ENCODE data around the gene PPP2R2C. TPM values are rescaled to one million over a fixed set of nuclear protein-coding genes. Genes with fewer than 3 reads are reported as not detected.

The PPP2R2C gene
- total RNA-seq, 1 donor from 2014 or later, result not detected

GRCh38 chr4:6388713-6389112 is 83.7 kb downstream of the PPP2R2C start:
- Histone ChIP-seq H3K4me3 (ENCODE audit: low read length in 3 of 3) (no peak overlapping the region), H3K9ac (ENCODE audit: low read depth in 1 of 3, low read length in 3 of 3) (no peak overlapping the region), H3K4me1 (ENCODE audit: control insufficient read depth in 3 of 3, insufficient read depth in 3 of 3, low read length in 3 of 3) (no peaks in the 10 kb centered on the region), H3K27me3 (ENCODE audit: control insufficient read depth in 3 of 3, insufficient read depth in 3 of 3, low read length in 3 of 3) (peaks cover 20 to 32% (median 29%) of the 10 kb centered on the region in 3 donors), H3K36me3 (ENCODE audit: control insufficient read depth in 3 of 3, insufficient read depth in 3 of 3, low read length in 3 of 3) (no peaks in the 10 kb centered on the region), H3K9me3 (ENCODE audit: control insufficient read depth in 3 of 3, low read length in 3 of 3) (no peaks in the 10 kb centered on the region), H3K27ac (ENCODE audit: low read depth, low read length) (no peak overlapping the region)

DNA sequence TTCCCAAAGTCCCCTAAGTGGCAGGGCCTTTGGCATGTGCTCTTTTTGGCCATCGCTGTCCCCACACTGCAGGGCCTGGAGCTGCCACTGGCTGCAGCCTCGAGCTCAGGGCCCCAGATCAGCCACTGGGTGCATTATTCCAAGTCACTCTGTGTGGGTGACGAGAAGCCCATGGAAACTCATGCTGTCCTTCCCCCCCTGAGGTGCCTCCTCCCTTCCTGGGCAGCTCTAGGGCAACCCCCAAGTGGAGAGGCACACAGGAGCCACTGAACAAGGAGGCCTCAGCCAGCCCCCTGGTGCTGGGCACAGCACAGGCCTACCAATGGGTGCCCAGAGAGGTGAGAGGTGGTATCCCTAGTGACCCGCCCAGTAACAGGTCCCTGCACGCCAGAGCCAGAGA is 84.5 kb downstream of the PPP2R2C start:
- no peak overlapping the region for H3K4me3 ChIP-seq (ENCODE audit: low read length in 3 of 3)
- no peaks in the 10 kb centered on the region for H3K4me1 ChIP-seq (ENCODE audit: control insufficient read depth in 3 of 3, insufficient read depth in 3 of 3, low read length in 3 of 3)
- H3K27me3 ChIP-seq (ENCODE audit: control insufficient read depth in 3 of 3, insufficient read depth in 3 of 3, low read length in 3 of 3), result peaks cover 28 to 35% (median 29%) of the 10 kb centered on the region in 3 donors
- H3K9me3 ChIP-seq (ENCODE audit: control insufficient read depth in 3 of 3, low read length in 3 of 3), result no peaks in the 10 kb centered on the region
- H3K27ac ChIP-seq (ENCODE audit: low read depth, low read length), result no peak overlapping the region
- H3K9ac ChIP-seq (ENCODE audit: low read depth in 1 of 3, low read length in 3 of 3), result no peak overlapping the region
- H3K36me3 ChIP-seq (ENCODE audit: control insufficient read depth in 3 of 3, insufficient read depth in 3 of 3, low read length in 3 of 3), result no peaks in the 10 kb centered on the region

DNA sequence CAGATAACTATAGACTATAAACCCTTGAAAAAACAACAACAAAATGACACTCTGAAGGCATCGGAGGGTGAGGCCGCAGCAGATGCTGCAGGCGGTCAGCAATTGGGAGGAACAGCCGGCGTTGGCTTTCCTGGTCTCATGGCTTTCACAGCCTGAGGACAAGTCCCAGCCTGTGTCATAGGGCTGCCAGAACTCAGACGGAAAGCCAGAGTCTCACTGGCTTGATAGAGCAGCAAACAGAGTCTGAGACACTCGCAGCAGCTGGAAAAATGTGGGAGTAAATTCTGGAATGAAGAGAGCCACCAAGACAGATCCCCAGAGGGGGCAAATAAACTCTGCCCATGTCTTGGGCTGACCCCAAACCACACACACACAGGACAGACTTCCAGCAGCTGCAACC is 86.3 kb downstream of the PPP2R2C start:
- no peaks in the 10 kb centered on the region for H3K9me3 ChIP-seq (ENCODE audit: control insufficient read depth in 3 of 3, low read length in 3 of 3)
- H3K4me3 ChIP-seq (ENCODE audit: low read length in 3 of 3), result no peak overlapping the region
- H3K9ac ChIP-seq (ENCODE audit: low read depth in 1 of 3, low read length in 3 of 3), result no peak overlapping the region
- H3K27ac ChIP-seq (ENCODE audit: low read depth, low read length), result no peak overlapping the region
- H3K4me1 ChIP-seq (ENCODE audit: control insufficient read depth in 3 of 3, insufficient read depth in 3 of 3, low read length in 3 of 3), result no peaks in the 10 kb centered on the region
- no peaks in the 10 kb centered on the region for H3K36me3 ChIP-seq (ENCODE audit: control insufficient read depth in 3 of 3, insufficient read depth in 3 of 3, low read length in 3 of 3)
- H3K27me3 ChIP-seq (ENCODE audit: control insufficient read depth in 3 of 3, insufficient read depth in 3 of 3, low read length in 3 of 3), result peaks cover 35 to 47% (median 40%) of the 10 kb centered on the region in 3 donors

GRCh38 chr4:6385288-6385687 is 87.1 kb downstream of the PPP2R2C start:
- Histone ChIP-seq H3K27ac (ENCODE audit: low read depth, low read length) (no peak overlapping the region), H3K27me3 (ENCODE audit: control insufficient read depth in 3 of 3, insufficient read depth in 3 of 3, low read length in 3 of 3) (peaks cover 38 to 53% (median 48%) of the 10 kb centered on the region in 3 donors), H3K9me3 (ENCODE audit: control insufficient read depth in 3 of 3, low read length in 3 of 3) (no peaks in the 10 kb centered on the region), H3K4me1 (ENCODE audit: control insufficient read depth in 3 of 3, insufficient read depth in 3 of 3, low read length in 3 of 3) (no peaks in the 10 kb centered on the region), H3K4me3 (ENCODE audit: low read length in 3 of 3) (no peak overlapping the region), H3K9ac (ENCODE audit: low read depth in 1 of 3, low read length in 3 of 3) (no peak overlapping the region), H3K36me3 (ENCODE audit: control insufficient read depth in 3 of 3, insufficient read depth in 3 of 3, low read length in 3 of 3) (no peaks in the 10 kb centered on the region)

GRCh38 chr4:6384541-6384940 is 87.9 kb downstream of the PPP2R2C start:
- Histone ChIP-seq H3K27me3 (ENCODE audit: control insufficient read depth in 3 of 3, insufficient read depth in 3 of 3, low read length in 3 of 3) (peaks cover 39 to 56% (median 49%) of the 10 kb centered on the region in 3 donors), H3K9me3 (ENCODE audit: control insufficient read depth in 3 of 3, low read length in 3 of 3) (no peaks in the 10 kb centered on the region), H3K36me3 (ENCODE audit: control insufficient read depth in 3 of 3, insufficient read depth in 3 of 3, low read length in 3 of 3) (no peaks in the 10 kb centered on the region), H3K9ac (ENCODE audit: low read depth in 1 of 3, low read length in 3 of 3) (no peak overlapping the region), H3K4me1 (ENCODE audit: control insufficient read depth in 3 of 3, insufficient read depth in 3 of 3, low read length in 3 of 3) (no peaks in the 10 kb centered on the region), H3K27ac (ENCODE audit: low read depth, low read length) (no peak overlapping the region), H3K4me3 (ENCODE audit: low read length in 3 of 3) (no peak overlapping the region)

DNA sequence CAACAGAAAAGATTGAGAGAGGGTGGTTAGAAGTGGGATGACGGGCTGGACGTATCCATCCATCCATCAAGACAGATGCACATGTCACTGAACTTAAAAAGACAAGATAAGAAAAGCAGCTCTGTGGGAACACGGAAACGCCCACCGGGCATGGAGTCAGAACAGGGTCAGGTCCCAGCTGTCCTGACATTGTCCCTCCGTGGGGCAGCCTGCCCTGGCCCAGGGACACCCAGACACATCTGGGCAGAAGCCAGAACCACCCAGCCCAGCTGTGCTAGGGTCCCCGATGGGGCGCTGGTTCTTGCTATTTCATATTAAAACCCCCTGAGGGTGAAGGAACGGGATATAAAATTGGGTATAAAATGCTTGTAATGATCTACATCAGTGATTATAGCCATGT is 88.5 kb downstream of the PPP2R2C start:
- Histone ChIP-seq H3K36me3 (ENCODE audit: control insufficient read depth in 3 of 3, insufficient read depth in 3 of 3, low read length in 3 of 3) (no peaks in the 10 kb centered on the region), H3K4me3 (ENCODE audit: low read length in 3 of 3) (no peak overlapping the region), H3K4me1 (ENCODE audit: control insufficient read depth in 3 of 3, insufficient read depth in 3 of 3, low read length in 3 of 3) (no peaks in the 10 kb centered on the region), H3K27ac (ENCODE audit: low read depth, low read length) (no peak overlapping the region), H3K9me3 (ENCODE audit: control insufficient read depth in 3 of 3, low read length in 3 of 3) (no peaks in the 10 kb centered on the region), H3K27me3 (ENCODE audit: control insufficient read depth in 3 of 3, insufficient read depth in 3 of 3, low read length in 3 of 3) (peaks cover 35 to 52% (median 50%) of the 10 kb centered on the region in 3 donors), H3K9ac (ENCODE audit: low read depth in 1 of 3, low read length in 3 of 3) (no peak overlapping the region)

GRCh38 chr4:6383009-6383404 is 89.4 kb downstream of the PPP2R2C start:
- Histone ChIP-seq H3K36me3 (ENCODE audit: control insufficient read depth in 3 of 3, insufficient read depth in 3 of 3, low read length in 3 of 3) (no peaks in the 10 kb centered on the region), H3K27ac (ENCODE audit: low read depth, low read length) (no peak overlapping the region), H3K9ac (ENCODE audit: low read depth in 1 of 3, low read length in 3 of 3) (no peak overlapping the region), H3K4me3 (ENCODE audit: low read length in 3 of 3) (no peak overlapping the region), H3K4me1 (ENCODE audit: control insufficient read depth in 3 of 3, insufficient read depth in 3 of 3, low read length in 3 of 3) (no peaks in the 10 kb centered on the region), H3K9me3 (ENCODE audit: control insufficient read depth in 3 of 3, low read length in 3 of 3) (no peaks in the 10 kb centered on the region), H3K27me3 (ENCODE audit: control insufficient read depth in 3 of 3, insufficient read depth in 3 of 3, low read length in 3 of 3) (peaks cover 29 to 59% (median 50%) of the 10 kb centered on the region in 3 donors)

DNA sequence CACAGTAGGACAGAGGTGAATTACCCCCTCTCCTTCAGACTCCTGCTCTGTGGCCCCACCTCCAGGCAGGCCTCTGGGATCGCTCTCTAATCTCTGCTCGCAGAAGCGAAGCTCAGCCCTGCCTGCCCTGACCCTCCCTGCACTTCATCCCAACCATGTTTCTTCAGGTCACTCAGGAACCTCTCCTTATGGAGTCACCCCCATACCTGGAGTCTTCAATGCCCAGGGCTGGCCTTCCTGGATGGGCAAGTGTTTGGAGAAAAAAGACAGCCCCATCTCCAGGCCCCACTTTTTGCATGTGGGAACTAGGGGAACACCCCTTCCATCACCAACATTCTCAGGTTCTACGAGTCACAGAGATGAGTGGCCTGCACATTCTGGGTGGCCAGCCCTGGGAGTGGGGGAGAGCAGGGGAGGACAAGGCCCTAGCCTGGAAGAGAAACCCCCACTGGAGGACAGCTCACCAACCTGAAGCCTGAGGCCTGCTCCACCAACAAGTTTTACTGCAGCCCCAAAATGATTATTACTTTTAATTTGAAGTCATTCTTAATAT is 90.8 kb downstream of the PPP2R2C start:
- Histone ChIP-seq H3K4me3 (ENCODE audit: low read length in 3 of 3) (no peak overlapping the region), H3K9ac (ENCODE audit: low read depth in 1 of 3, low read length in 3 of 3) (no peak overlapping the region), H3K4me1 (ENCODE audit: control insufficient read depth in 3 of 3, insufficient read depth in 3 of 3, low read length in 3 of 3) (no peaks in the 10 kb centered on the region), H3K9me3 (ENCODE audit: control insufficient read depth in 3 of 3, low read length in 3 of 3) (no peaks in the 10 kb centered on the region), H3K27me3 (ENCODE audit: control insufficient read depth in 3 of 3, insufficient read depth in 3 of 3, low read length in 3 of 3) (peaks cover 29 to 69% (median 56%) of the 10 kb centered on the region in 3 donors), H3K27ac (ENCODE audit: low read depth, low read length) (no peak overlapping the region), H3K36me3 (ENCODE audit: control insufficient read depth in 3 of 3, insufficient read depth in 3 of 3, low read length in 3 of 3) (no peaks in the 10 kb centered on the region)

- no peaks in the 10 kb centered on the region for H3K9me3 ChIP-seq (ENCODE audit: control insufficient read depth in 3 of 3, low read length in 3 of 3)
- no peak overlapping the region for H3K27ac ChIP-seq (ENCODE audit: low read depth, low read length)
- H3K4me1 ChIP-seq (ENCODE audit: control insufficient read depth in 3 of 3, insufficient read depth in 3 of 3, low read length in 3 of 3), result no peaks in the 10 kb centered on the region
- H3K27me3 ChIP-seq (ENCODE audit: control insufficient read depth in 3 of 3, insufficient read depth in 3 of 3, low read length in 3 of 3), result peaks cover 24 to 67% (median 54%) of the 10 kb centered on the region in 3 donors
- no peak overlapping the region for H3K4me3 ChIP-seq (ENCODE audit: low read length in 3 of 3)
- no peak overlapping the region for H3K9ac ChIP-seq (ENCODE audit: low read depth in 1 of 3, low read length in 3 of 3)
- no peaks in the 10 kb centered on the region for H3K36me3 ChIP-seq (ENCODE audit: control insufficient read depth in 3 of 3, insufficient read depth in 3 of 3, low read length in 3 of 3)
Observed at GRCh38 chr4:6380746-6381410, 91.5 kb downstream of the PPP2R2C start.

Data from skeletal muscle tissue (tissue), 4 donors.